ENCODE measurements around the gene RNPS1. TPM values are rescaled to one million over a fixed set of nuclear protein-coding genes. Genes with fewer than 3 reads are reported as not detected.

RNPS1 gene
- total RNA-seq, 3 donors from 2014 or later, result 412 to 481 (median 413) TPM

DNA sequence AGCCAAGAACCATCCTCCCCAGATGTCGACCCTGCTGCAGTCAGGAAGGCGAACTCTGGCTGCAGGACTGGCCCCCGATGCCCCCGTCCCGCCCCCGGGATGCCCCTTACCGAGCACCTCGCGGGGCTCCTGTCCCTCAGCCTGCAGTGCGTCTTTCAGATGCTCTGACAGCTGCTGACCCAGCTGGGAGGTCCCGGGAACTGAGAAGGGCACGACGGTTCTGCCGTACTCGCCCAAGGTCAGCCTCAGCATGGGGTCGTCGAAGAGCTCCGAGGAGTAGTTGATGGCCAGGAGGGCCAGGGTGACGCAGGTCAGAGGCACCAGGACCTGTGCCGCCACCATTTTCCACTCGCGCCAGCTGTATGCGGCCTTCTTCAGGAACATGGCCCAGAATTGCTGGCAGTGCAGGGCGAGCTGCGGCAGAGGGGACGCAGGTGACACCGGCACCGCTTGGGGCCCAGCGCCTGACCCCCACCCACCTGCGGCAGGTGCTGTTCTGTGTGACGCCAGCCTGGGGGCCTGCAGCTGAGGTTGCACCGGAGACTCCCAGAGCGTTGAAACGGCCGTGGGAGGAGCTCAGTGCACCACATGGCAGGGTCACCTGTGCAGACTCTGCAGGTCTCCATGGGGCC is 20.1 kb upstream of the RNPS1 start:
- Mint-ChIP-seq H3K27me3 (ENCODE audit: low read depth) (no peaks in the 10 kb centered on the region), H3K4me3 (no peak overlapping the region), H3K36me3 (ENCODE audit: insufficient read depth) (peaks cover 3% of the 10 kb centered on the region), H3K9me3 (no peaks in the 10 kb centered on the region), H3K4me1 (ENCODE audit: low read depth) (no peaks in the 10 kb centered on the region)
- ATAC-seq (no peak), DNase-seq (no peak)

- ATAC-seq, result no peak
- H3K4me3 Mint-ChIP-seq, result no peak overlapping the region
- peaks cover 3% of the 10 kb centered on the region for H3K36me3 Mint-ChIP-seq (ENCODE audit: insufficient read depth)
- no peak for DNase-seq
- H3K9me3 Mint-ChIP-seq, result no peaks in the 10 kb centered on the region
- H3K27me3 Mint-ChIP-seq (ENCODE audit: low read depth), result no peaks in the 10 kb centered on the region
- H3K4me1 Mint-ChIP-seq (ENCODE audit: low read depth), result no peaks in the 10 kb centered on the region
Measured at GRCh38 chr16:2286550-2286949, 18.6 kb upstream of the RNPS1 start.

DNA sequence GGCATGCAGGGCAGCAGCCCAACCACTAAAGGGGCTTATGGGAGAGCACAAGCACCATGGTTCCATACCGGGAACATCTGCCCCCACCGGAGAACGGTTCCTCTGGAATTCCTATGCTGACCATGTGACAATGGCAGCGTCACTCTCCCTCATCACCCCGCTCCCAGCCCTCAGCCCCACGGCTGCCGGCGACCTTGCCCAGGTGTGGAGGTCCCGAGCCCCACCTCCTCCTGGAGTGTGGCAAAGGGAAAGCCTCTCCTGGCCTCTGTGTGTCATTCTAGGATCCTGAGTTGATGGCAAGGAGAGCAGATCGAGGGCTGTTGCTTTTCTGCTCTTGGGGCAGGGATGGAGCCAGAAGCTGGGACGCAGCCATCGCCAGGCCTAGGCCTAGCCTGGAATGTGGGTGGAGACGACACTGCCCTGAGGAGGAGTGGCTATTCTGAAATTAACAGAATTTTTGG is 17.8 kb upstream of the RNPS1 start:
- no peaks in the 10 kb centered on the region for H3K9me3 Mint-ChIP-seq
- no peak for ATAC-seq

GRCh38 chr16:2284797-2285576 is 17.1 kb upstream of the RNPS1 start:
- no peaks in the 10 kb centered on the region for H3K27me3 Mint-ChIP-seq (ENCODE audit: low read depth)
- no peak overlapping the region for H3K4me3 Mint-ChIP-seq
- DNase-seq (no peak), ATAC-seq (no peak)
- H3K36me3 Mint-ChIP-seq (ENCODE audit: insufficient read depth), result peaks cover 3% of the 10 kb centered on the region
- no peaks in the 10 kb centered on the region for H3K4me1 Mint-ChIP-seq (ENCODE audit: low read depth)
- no peaks in the 10 kb centered on the region for H3K9me3 Mint-ChIP-seq

More for the DNA sequence above, 17.8 kb upstream of the RNPS1 start:
- no peak overlapping the region for H3K4me3 Mint-ChIP-seq
- H3K36me3 Mint-ChIP-seq (ENCODE audit: insufficient read depth), result peaks cover 3% of the 10 kb centered on the region
- H3K27me3 Mint-ChIP-seq (ENCODE audit: low read depth), result no peaks in the 10 kb centered on the region
- H3K4me1 Mint-ChIP-seq (ENCODE audit: low read depth), result no peaks in the 10 kb centered on the region
- no peak for DNase-seq

DNA sequence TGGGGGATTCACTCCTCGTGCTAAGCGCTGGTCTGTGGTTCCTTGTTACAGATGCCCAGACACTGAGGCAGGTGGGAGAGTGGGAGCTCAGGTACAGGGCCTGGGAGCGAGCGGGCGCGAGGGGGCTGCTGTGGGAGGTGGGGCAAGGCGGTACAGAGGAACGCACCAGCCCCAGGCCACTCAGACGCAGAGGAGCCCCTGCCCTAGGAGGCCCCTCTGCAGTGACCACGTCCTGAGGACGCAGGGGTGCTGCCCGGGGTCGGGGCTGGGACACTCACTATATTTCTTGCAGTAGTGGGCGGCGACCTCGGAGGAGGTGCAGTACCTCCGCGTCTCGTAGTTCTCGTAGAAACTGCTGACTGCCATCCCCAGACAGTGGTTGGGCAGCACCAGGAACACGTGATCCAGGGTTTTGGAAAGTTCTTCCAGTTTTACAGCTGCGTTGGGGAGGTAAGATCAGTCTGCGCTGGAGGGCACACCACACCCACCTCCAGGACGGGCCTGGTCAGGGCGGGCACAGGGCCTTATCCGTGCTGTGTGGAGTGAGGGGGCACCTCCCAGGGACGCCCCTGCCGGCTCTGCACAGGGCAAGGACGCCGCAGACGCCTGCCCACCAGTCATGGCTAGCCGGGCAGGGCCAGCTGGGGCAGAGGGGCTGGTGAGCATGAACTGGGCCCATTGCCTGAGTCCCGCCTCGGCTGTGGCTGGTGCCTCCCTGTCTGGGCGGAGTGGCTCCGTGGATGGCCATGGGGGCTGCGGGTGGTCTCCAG is 16.3 kb upstream of the RNPS1 start:
- DNase-seq (no peak), ATAC-seq (no peak)
- no peaks in the 10 kb centered on the region for H3K27me3 Mint-ChIP-seq (ENCODE audit: low read depth)
- no peak overlapping the region for H3K4me3 Mint-ChIP-seq
- H3K9me3 Mint-ChIP-seq, result no peaks in the 10 kb centered on the region
- peaks cover 3% of the 10 kb centered on the region for H3K36me3 Mint-ChIP-seq (ENCODE audit: insufficient read depth)
- H3K4me1 Mint-ChIP-seq (ENCODE audit: low read depth), result no peaks in the 10 kb centered on the region

- Mint-ChIP-seq H3K27me3 (ENCODE audit: low read depth) (no peaks in the 10 kb centered on the region), H3K4me3 (no peak overlapping the region), H3K36me3 (ENCODE audit: insufficient read depth) (peaks cover 3% of the 10 kb centered on the region), H3K4me1 (ENCODE audit: low read depth) (no peaks in the 10 kb centered on the region), H3K9me3 (no peaks in the 10 kb centered on the region)
- ATAC-seq (no peak), DNase-seq (no peak)
Measured at GRCh38 chr16:2282866-2283555, 15.1 kb upstream of the RNPS1 start.

DNA sequence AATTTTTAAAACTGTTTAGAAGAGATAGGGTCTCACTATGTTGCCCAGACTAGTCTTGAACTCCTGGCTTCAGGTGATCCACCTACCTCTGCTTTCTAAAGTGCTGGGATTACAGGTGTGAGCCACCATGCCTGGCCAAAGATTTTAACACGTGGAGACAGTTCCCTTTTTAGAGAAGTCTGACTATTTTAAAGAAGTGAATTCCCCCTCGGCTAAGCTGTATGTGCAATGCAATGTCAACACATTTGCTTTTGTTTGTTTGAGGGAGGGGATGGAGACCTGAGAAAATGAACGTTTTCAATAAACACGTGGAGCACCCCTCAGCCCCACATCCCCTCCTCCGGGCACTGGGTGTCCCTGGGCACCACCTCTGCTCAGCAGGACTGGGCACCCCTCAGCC is 14.3 kb upstream of the RNPS1 start:
- no peaks in the 10 kb centered on the region for H3K4me1 Mint-ChIP-seq (ENCODE audit: low read depth)
- ATAC-seq, result no peak

GRCh38 chr16:2280981-2281542 is 13.1 kb upstream of the RNPS1 start:
- ATAC-seq (no peak), DNase-seq (no peak)
- no peaks in the 10 kb centered on the region for H3K9me3 Mint-ChIP-seq
- no peaks in the 10 kb centered on the region for H3K27me3 Mint-ChIP-seq (ENCODE audit: low read depth)
- H3K4me1 Mint-ChIP-seq (ENCODE audit: low read depth), result no peaks in the 10 kb centered on the region
- no peak overlapping the region for H3K4me3 Mint-ChIP-seq
- peaks cover 3% of the 10 kb centered on the region for H3K36me3 Mint-ChIP-seq (ENCODE audit: insufficient read depth)

More for the DNA sequence above, 14.3 kb upstream of the RNPS1 start:
- DNase-seq, result no peak
- no peaks in the 10 kb centered on the region for H3K27me3 Mint-ChIP-seq (ENCODE audit: low read depth)
- H3K4me3 Mint-ChIP-seq, result no peak overlapping the region
- no peaks in the 10 kb centered on the region for H3K9me3 Mint-ChIP-seq
- H3K36me3 Mint-ChIP-seq (ENCODE audit: insufficient read depth), result peaks cover 3% of the 10 kb centered on the region

DNA sequence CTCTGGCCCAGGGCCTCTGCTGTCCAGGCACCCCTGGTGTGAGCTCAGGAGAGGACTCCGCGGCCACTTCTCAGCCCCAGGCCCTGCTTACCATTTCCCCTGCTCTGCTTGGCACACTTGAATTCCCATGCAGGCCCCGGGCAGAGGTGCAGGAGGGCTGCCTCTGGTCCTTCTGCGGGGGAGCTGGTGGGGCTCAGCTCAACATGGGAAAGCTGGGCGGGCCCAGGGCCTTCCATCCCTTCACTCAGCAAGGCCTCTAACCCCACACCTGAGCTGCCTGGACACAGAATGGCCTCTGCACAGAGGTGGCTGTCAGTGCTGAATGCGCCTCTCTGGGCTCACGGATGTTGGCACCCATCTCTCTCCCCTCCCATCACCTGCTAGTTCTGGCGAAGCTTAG is 12.5 kb upstream of the RNPS1 start:
- no peaks in the 10 kb centered on the region for H3K27me3 Mint-ChIP-seq (ENCODE audit: low read depth)
- H3K36me3 Mint-ChIP-seq (ENCODE audit: insufficient read depth), result peaks cover 3% of the 10 kb centered on the region
- DNase-seq, result no peak
- no peak for ATAC-seq
- no peaks in the 10 kb centered on the region for H3K9me3 Mint-ChIP-seq
- no peak overlapping the region for H3K4me3 Mint-ChIP-seq
- no peaks in the 10 kb centered on the region for H3K4me1 Mint-ChIP-seq (ENCODE audit: low read depth)

- no peaks in the 10 kb centered on the region for H3K9me3 Mint-ChIP-seq
- DNase-seq, result no peak
- no peak for ATAC-seq
- peaks cover 3% of the 10 kb centered on the region for H3K36me3 Mint-ChIP-seq (ENCODE audit: insufficient read depth)
- no peak overlapping the region for H3K4me3 Mint-ChIP-seq
- no peaks in the 10 kb centered on the region for H3K4me1 Mint-ChIP-seq (ENCODE audit: low read depth)
- H3K27me3 Mint-ChIP-seq (ENCODE audit: low read depth), result no peaks in the 10 kb centered on the region
Measured at GRCh38 chr16:2278956-2279800, 11.3 kb upstream of the RNPS1 start.

DNA sequence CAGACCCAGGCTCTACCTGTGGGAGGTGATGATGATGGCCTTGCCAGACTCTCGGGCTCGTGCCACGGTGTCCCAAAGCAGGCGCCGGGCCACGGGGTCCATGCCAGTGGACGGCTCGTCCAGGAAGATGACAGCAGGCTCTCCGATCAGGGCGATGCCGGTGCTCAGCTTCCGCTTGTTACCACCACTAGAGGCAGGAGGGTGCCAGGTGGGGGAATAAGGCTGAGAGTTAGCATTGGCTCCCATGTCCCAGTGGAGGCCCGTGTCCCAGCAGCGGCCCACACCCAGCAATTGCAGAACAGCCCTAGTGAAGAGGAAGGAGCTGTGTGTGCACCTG is 10.3 kb upstream of the RNPS1 start:
- ATAC-seq, result no peak
- no peak overlapping the region for H3K4me3 Mint-ChIP-seq

DNA sequence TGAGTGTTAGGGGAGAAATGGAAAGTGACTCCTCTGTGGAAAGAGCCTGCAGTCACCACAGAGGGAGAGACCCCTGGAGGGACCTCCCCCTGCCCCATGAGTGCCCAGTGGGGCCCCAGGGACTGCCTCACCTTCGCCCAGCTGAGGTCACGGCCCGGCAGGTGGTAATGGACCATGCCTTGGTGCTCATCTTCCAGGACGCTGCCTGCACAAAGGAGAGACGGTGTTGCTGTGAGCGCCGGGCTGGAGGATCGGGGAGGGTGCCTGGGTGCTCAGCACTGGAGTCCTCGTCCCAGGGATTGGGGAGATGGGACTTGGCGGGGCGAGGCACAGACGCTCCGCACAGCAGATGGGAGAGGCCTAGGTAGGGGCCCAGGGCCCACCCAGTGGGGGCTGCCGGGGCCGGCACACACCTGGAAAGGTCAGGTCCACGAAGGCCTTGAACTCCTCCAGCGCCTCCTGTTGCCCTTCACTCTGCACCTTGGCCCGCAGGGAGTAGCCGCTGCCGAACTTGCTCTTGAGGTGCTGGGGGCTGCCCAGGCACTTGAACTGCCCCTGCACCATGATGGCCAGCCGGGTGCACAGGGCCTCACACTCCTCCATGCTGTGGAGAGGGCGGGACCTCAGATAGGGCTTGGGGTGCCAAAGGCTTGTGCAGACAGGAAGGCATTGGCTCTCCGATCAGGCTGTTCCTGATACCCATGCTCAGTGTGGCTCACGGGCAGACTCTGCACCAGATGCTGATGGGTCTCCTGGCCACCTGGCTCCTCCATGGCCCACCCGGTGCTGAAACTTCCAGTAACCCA is 9.7 kb upstream of the RNPS1 start:
- no peaks in the 10 kb centered on the region for H3K4me1 Mint-ChIP-seq (ENCODE audit: low read depth)
- no peak overlapping the region for H3K4me3 Mint-ChIP-seq
- H3K36me3 Mint-ChIP-seq (ENCODE audit: insufficient read depth), result no peaks in the 10 kb centered on the region
- DNase-seq, result no peak
- H3K27me3 Mint-ChIP-seq (ENCODE audit: low read depth), result no peaks in the 10 kb centered on the region
- no peaks in the 10 kb centered on the region for H3K9me3 Mint-ChIP-seq
- ATAC-seq, result no peak

More for the DNA sequence above, 10.3 kb upstream of the RNPS1 start:
- no peaks in the 10 kb centered on the region for H3K36me3 Mint-ChIP-seq (ENCODE audit: insufficient read depth)
- H3K4me1 Mint-ChIP-seq (ENCODE audit: low read depth), result no peaks in the 10 kb centered on the region
- DNase-seq, result no peak
- no peaks in the 10 kb centered on the region for H3K27me3 Mint-ChIP-seq (ENCODE audit: low read depth)
- H3K9me3 Mint-ChIP-seq, result no peaks in the 10 kb centered on the region
